NAMALWA (cell line): ENCODE measurements around the gene LY9.
"Not testable (repeated sequence)": the region's sequence is repeated elsewhere in the genome, so short reads cannot be mapped to it uniquely, and the experiment has no call there.

ENCODE experiments used
- DNase-seq: peaks from one replicate; pipeline ENCODE4 v3.0.0-alpha.2; 2015; ENCODE audit warnings: low spot score

Gene LY9

DNA sequence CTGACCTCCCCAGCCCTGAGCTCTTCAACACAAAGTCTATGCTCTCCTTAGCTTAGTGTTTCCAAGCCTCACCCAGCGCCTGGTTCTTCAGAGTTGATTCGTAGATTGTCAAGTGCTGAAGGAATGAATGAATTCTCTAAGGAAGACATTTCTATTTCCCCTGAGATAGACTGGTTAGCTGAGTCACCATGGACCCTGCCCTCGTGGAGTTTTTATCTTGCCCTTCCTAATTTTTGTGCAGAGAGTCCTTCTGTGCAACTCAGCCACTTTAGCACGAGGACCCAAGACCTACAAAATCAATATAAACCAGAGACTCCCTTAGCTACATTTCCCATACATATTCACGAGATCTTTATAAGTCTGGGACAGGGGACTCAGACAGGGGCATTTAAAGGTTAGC is 69.4 kb downstream of the LY9 start:
- no peak for DNase-seq

DNA sequence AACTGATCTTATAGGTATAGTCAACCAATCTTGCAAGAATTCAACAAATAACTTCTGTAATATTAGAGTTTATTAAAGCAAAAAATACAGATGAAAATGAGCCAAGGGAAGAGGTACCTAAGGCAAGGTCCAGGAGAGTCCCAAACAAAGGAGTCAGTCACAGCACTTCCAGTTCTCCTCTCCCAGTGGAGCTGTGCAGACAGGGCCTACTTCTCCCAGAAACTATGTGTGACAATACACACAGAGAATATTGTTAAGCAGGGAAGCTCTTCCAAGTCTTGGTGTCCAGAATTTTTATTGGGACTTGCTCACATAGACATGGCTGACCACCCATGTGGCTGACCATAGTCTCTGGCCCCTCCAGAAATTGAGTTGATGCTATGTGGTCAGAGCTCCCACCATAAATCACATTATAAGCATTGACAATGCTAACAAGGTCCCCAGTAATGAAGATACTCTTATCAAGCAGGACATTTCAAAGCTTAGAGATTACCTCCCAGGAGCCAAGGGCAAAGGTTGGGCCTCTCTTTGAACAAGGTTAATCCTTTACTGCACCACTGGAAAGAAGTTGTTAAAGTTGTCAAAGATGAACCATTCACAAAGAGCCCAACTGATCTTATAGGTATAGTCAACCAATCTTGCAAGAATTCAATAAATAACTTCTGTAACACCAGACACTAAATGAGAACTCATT is 70.2 kb downstream of the LY9 start:
- DNase-seq = no peak

DNA sequence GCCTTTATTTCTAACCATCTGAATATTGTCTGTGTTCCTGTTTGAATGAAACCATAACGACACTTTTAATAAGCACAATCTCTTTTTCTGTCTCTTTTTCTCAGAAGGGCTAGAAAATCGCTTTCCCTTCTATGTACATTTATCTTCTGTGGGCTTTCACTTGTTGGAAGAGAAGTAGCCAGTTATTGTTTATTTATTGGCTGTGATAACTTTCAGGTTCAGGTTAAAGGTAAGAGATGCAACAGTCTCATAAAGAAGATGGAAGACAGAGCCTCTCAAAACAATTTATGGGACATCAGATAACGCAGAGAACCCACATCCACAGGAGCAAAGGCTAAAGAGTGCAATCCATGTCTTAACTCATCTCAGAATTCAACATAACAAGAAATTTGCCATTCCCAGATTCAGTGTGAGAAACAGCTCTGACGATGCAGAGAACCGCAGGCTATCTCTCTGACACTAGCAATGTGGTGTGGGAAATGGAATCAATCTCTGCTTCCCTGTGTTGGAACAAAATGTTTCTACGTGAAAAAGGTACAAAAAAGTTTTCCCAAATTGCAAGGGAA is 70.8 kb downstream of the LY9 start:
- no peak for DNase-seq

DNA sequence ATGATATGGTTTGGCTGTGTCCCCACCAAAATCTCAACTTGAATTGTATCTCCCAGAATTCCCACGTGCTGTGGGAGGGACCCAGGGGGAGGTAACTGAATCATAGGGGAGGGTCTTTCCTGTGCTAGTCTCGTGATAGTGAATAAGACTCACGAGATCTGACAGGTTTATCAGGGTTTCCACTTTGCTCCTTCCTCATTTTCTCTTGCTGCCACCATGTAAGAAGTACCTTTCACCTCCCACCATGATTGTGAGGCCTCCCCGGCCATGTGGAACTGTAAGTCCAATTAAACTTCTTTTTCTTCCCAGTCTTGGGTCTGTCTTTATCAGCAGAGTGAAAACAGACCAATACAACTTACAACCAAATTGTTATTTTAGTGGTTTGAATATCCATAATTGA is 71.7 kb downstream of the LY9 start:
- DNase-seq = not testable (repeated sequence)

DNA sequence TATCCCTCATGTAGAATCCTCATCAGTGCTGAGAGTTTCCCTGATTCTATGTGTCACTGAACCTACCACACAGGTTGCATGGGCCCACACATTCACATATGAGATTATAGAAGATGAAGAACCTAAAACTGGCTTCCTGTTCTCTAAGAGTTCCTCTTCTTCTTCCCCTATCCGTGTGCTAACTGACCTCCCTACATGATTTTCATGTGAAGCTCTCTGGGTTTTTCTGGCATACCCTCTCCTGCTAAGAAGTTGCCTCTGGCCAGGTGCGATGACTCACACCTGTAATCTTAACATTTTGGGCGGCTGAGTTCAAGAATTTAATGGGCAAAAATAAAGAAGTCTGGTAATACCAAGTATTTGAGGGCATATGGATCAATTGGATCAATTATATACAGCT is 72.2 kb downstream of the LY9 start:
- no peak for DNase-seq

DNA sequence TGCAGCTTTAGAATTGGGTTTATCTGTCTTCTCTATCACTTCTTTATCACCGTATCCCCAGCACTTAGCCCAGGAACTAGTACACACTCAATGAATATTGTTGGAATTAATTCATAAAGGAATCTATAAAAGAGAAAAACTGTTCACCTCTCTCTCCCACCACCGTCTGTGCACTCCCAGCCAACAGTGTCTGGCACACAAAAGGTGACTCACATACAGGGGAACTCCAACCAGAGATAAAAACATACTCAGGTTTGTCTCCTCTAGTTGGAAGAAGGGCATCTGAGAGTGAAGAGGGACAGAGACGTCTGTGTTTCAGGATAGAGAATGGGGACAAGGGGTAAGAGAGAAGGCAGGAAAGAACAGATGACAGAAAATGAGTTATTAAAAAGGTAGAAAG is 79.0 kb downstream of the LY9 start:
- no peak for DNase-seq

DNA sequence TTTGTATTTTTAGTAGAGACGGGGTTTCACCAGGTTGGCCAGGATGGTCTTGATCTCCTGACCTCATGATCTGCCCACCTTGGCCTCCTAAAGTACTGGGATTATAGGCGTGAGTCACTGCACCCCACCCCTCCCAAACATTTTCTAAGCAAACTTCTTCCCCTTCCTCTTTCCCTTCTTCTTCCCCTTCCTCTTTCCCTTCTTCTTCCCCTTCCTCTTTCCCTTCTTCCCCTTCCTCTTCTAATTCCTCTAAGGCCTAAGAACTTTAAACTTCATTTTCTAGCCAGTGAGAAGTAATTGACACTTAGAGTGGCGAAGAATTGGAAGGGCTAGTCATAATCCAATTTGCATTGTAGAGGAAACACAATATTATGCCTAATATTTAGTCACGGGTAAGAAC is 79.6 kb downstream of the LY9 start:
- not testable (repeated sequence) for DNase-seq

DNA sequence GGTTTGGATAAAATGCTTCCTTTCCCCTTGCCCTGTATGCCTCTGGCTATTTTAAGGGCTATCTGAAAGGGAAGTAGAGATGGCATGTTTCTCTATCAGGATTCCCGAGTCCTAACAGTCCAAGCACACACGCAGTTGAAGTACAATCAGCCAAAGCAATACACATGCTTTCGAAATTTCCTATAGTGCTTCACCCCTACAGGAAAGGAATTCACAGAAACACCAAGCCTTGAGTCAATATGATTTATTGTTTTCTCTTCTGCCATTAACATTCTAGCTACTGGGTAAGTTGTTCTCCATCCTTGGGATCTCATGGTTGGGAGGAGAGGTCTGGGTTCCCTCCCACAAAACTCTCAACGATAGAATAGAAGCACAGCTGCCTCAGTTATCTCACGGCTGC is 80.3 kb downstream of the LY9 start:
- DNase-seq = no peak

DNA sequence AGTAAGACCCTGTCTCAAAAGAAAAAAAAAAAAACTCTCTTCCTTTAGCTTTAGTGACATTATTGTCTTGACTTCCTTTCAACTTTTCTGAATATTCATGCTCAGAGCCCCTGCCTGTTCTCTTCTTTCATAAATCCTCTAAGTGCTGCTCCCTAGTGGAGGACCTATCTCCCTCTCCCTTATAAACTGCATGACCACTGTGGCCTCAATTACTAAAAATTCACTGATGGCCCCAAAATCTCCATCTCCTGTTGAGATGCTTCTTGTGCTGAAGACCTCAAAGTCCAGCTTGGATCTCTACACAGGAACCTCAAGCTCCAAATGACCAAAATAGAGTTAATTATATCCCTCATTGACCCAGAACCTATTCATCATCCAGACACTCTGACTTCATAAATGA is 81.2 kb downstream of the LY9 start:
- DNase-seq = peak; percentile 60
